Hepatocyte (in vitro differentiated cells): ENCODE results near the gene NAA15.
"Not testable (repeated sequence)": the region's sequence is repeated elsewhere in the genome, so short reads cannot be mapped to it uniquely, and the experiment has no call there.

Experiments used
- CTCF ChIP-seq: fragments of 200-600 bp; sonication (generic); IDR thresholded peaks from 2 replicates; pipeline ENCODE4 v1.5.1; 2016; ENCODE audit warnings: antibody characterized with exemption, mild to moderate bottlenecking; ENCODE audit not compliant: poor library complexity
- EZH2 ChIP-seq: fragments of 200-600 bp; sonication (generic); IDR thresholded peaks from 2 replicates; pipeline ENCODE4 v1.6.1; 2016; ENCODE audit warnings: antibody characterized with exemption, mild to moderate bottlenecking, borderline replicate concordance
- EZH2phosphoT487 ChIP-seq: fragments of 200-600 bp; sonication (generic); IDR thresholded peaks from one replicate; pipeline ENCODE4 v1.6.1; 2018; ENCODE audit warnings: antibody characterized with exemption, mild to moderate bottlenecking, low read depth, moderate library complexity; ENCODE audit not compliant: unreplicated experiment, severe bottlenecking

GRCh38 chr4:139447078-139447477, 145.8 kb downstream of the NAA15 start:
- TF ChIP-seq CTCF, EZH2phosphoT487, EZH2: not testable (repeated sequence)
